GM18519 (cell line): ENCODE measurements around the gene LINC00237.

Source experiments
- ATAC-seq: cut with Tn5 transposase; IDR thresholded peaks from one replicate; pipeline ENCODE4 v1.9.1; 2021; ENCODE audit warnings: mild to moderate bottlenecking, moderate library complexity; ENCODE audit not compliant: unreplicated experiment, low FRiP score

LINC00237 gene

DNA sequence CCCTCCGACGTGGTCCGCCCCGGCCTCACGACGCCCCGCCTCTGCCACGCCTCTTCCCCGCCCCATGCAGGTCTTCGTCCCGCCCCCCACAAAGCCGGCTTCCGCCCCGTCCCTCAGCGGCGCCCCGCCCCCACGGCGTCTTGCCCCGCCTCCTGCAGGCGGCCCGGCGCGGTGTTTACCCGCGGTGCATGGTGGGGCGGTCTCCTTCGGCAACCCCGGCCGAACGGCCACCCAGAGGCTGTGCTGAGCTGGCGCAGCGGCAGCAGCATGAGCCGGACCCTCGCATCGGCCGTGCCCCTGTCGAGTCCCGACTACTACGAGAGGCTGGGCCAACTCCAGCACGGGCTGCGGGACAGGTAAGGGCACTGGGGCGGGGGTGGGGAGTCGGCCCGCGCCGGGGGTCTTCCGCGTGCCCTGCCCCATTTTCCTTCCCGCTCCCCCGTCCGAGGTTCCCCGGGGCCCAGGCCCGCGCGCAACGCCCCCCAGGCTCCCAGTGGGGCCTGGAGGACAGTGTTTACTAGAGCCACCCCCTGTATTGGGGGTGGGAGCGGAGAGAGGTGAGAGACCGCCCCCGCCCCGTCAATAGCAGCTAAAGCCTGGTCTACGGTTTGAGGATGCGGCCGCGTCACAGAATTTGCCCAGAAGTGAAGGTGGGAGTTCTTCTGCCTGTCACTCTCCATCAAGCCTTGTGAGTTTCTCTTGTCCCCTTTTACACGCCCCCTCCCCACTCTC lies 19.9 kb upstream of the LINC00237 start, which contains the start of gene KIZ:
Gene KIZ, plus strand, starts transcription at position 234 of the 732 bp plus-strand sequence. Its CDS starts 34 bp downstream, at position 268.
- ATAC-seq: peak; percentile 96

DNA sequence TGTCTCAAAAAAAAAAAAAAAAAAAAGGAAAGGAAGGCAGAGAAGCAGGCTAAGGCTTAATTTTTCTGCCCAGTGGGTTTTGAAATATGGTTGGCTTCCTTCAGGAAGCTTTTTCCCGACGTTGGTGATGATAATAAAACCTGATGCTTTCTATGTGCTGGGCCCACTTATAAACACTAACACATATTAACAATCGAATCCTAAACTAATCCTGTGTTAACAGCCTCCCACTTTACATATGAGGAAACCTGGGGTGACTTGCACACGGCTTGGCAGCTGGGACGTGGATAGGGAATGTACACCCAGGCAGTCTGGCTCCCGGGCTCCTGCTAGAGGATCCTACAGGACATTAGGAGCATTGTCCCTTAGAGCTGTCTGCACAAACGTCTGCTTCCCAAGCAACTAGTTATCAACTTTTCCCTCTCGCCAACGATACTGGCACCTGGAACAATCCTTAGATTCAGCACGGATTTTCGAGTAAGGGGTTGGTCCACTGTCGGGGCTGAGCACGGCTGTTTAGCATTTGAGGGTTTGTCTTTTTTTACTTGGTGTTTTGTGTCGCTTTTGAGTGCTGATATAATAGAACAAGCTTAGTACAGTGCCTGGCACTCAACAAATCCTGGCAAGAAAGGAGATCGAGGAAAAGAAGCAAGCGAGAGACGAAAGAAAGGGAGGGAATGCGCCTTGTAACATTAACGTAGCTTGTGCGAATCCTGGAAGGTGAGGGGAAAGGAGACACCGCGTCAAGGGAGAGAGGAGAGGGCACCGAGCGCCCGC lies 19.1 kb upstream of the LINC00237 start:
- ATAC-seq: peak; percentile 15

DNA sequence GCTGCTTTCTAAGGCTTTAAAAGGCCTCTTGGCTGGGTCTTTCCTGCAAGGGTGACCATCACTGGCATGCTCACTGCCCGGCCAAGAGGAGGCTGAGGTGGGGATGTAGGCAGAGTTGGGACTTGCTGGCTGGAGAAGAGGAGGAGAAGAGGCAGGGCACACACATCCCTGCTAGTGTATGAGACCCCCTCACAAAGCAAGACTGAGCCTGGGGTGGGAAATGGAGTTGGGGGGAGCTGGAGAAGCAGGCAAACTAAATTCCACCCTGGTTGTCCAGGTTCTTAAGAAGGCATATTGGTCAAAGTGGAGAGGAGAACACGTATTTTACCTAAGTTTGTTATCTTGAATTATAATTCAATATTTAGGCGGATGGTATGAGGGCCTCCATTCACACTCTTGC lies 18.0 kb upstream of the LINC00237 start:
- no peak for ATAC-seq

DNA sequence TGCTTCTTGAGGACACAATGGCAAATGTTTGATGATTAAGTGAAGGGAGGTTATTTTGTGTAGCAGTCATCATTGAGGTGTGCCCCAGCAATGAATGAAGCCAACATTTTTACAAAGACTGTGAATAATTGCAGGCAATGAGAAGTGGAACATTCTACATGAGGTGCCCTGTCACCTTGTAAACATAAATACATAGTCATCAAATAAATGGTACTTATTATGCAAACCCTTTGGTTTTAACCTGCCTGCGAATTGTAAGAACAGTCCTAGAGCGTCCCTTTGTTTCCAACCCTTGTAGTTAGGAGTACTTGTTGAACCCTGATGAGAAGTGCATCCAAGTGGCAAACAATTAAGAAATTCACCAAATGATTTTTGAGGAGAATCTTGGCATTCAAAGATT lies 12.6 kb upstream of the LINC00237 start:
- ATAC-seq: no peak

GRCh38 chr20:21118138-21118537 lies 12.0 kb upstream of the LINC00237 start:
- no peak for ATAC-seq

- ATAC-seq: no peak
Observed at GRCh38 chr20:21117521-21117920, 11.4 kb upstream of the LINC00237 start.

- ATAC-seq: no peak
Observed at GRCh38 chr20:21114584-21114983, 8.4 kb upstream of the LINC00237 start.

- ATAC-seq: no peak
Observed at GRCh38 chr20:21113697-21114096, 7.5 kb upstream of the LINC00237 start.

GRCh38 chr20:21111416-21111815 lies 5.3 kb upstream of the LINC00237 start:
- ATAC-seq: no peak

DNA sequence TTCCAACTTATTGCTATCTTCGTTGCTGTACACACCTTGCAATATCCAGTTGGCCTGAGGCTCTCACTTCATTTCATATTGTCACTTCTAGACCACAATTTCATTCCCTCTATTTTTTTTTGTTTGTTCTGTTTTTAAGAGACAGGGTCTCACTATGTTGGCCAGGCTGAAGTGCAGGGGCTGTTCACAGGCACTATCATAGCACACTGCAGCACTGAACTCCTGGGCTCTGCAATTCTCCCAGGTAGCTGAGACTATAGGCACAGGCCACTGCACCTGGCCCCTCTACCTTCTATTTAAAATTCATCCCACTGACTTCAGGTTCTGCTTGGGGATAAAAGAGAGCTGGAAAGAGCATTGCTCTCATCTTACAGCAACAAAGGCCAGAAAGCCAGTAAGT lies 4.7 kb upstream of the LINC00237 start:
- ATAC-seq: no peak

GRCh38 chr20:21109144-21109543 lies 3.0 kb upstream of the LINC00237 start:
- ATAC-seq: no peak

GRCh38 chr20:21105429-21106170 lies 558 bp downstream of the LINC00237 start:
- no peak for ATAC-seq

DNA sequence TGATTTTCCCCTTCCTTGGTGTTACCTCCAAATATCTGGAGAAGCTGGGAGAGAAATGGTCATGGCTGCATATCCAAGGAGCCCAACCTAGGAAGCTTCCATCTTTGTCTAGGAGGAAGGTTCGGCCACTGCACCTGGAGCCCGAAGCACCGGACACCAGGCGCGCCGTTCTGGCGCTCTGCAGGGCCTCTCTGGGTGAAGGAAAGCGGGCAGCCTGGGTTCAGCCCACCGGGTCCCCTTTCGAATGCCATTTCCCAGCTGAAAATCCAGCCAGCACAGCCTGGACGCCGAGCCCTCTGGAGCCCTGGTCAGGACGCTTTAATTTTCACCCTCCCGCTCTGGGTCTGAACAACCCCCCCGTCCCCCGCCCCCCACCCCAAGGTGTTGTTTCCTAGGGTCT lies 1.2 kb downstream of the LINC00237 start:
- ATAC-seq: no peak

DNA sequence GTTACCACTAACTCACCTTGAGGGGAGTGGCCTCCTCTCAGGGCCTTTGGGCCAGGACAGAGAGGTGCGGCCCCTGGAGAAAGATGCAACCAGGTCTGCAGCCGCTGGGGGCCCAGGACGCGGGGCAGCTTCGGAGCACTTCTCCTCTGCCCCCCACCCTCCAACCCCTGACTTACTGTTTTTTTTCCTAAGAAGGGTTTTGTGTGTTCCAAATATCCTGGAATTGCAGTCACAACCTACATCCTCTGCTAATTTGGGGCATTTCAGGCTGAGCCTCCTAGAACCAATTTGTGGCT lies 1.7 kb downstream of the LINC00237 start:
- no peak for ATAC-seq

DNA sequence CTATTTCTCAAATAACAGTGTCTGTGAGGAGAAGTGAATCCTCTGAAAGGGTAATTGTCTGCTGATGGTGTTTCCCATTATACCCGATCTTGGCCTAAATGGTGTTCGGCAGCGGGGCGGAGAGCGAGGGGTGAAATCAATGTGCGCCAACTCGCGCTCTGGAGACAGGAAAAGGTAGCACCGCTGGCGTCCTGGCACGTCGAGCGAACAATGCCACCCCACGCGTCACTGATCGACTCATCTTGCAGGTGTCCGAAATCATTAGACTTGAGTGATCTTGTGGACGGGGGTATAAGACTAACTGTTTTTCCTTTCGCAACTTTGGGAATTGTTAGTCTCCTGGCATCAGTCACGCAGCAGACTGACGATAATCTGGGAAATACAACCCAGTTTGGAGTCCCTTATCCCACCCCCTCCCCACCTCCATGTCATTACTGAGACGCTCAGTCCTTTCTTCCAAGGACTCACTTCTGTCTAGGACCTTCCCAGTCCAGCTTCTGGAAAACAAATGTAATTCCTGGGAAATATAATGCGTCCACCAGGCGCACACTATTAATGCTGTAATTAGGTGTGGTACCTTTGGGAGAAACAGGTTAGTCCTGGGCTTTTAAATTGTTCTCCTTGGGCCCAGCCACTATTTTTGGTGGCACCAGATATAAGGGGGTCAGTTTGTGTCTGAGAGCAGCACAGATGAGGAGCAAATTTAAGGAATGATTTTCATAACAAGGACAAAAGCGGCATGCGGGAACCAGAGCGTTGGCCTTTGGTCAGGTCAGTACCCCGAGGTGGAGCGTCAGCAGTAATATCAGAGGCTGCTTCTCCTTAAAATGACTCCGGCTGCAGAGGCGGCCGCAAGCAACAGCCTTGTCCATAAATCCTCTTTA lies 2.3 kb downstream of the LINC00237 start:
- ATAC-seq: no peak

DNA sequence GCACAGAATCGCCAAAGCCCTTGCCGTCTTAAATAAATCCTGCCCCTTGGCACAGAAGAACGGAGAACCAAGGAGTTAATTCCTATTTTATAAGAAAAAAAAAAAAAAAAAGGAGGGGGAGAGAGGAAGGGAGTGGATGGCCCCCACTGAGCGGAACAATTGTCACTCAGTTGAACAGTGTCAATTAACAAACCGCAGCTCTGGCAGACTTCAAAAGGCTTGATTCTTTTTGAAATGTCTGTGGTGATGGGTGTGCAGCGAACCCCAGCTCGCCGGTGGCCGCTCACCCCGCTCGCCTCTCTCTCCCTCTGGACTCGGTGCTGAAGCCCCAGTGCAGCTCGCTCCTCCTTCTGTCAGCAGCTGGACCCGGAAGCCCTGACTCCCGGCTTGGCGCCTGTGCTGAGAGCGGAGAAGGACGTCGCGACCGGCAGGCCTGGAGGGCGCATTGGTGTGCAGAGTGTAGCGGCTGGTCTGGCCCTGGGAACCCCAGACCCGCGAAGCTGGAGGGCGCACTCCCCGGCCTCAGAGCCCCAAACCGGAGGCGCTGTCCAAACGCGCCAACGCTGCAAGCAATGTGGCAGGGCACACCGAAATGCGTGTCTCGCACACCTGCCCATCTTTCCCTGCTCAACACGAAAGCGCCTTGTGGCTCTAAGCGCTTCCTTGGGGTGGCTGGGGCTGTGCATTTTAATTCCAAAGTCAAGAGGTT lies 3.4 kb downstream of the LINC00237 start:
- ATAC-seq: no peak

- no peak for ATAC-seq
Observed at GRCh38 chr20:21101932-21102575, 4.1 kb downstream of the LINC00237 start.

DNA sequence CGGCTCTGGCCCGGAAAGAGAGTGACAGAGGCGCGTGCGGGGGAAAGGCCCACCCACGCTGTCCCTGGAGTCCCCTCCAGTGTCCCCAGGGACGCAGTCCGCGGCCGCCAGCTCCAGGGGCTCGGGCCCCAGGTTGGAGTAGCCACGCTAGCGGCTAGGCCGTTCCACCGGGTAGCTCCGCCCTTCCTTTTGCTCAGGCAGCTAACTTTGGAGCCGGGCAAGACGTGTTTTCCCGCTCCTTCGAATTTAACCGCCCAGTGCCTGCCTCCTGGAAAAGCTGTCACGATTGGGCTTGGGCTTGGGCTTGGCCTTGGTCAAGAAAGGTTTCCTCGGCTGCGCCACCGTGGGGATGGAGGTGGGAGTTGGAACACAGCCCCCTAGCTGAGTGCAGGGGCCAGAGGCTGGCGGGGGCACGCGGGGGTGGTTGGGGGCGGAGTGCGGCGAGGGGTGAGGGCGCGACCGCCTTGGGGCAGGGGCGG lies 4.7 kb downstream of the LINC00237 start:
- ATAC-seq: no peak
